ENCODE results near the gene DNAH11.

DNA sequence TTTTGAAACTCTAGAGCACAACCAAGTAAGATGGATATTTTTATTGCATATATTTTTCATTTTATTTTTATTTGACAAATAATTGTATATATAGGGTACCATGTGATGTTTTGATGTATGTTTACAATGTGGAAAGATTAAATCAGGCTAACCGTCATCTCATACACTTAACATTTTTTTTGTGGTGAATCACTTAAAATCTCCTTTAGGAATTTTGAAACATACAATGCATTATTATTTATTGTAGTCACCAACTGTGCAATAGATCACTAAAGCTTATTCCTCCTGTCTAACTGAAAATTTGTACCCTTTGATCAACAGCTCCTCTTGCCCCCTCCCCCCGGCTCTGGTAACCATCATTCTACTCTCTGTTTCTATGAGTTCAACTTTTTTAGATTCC lies 77.2 kb downstream of the DNAH11 start:
- TF ChIP-seq, protein P1, sequence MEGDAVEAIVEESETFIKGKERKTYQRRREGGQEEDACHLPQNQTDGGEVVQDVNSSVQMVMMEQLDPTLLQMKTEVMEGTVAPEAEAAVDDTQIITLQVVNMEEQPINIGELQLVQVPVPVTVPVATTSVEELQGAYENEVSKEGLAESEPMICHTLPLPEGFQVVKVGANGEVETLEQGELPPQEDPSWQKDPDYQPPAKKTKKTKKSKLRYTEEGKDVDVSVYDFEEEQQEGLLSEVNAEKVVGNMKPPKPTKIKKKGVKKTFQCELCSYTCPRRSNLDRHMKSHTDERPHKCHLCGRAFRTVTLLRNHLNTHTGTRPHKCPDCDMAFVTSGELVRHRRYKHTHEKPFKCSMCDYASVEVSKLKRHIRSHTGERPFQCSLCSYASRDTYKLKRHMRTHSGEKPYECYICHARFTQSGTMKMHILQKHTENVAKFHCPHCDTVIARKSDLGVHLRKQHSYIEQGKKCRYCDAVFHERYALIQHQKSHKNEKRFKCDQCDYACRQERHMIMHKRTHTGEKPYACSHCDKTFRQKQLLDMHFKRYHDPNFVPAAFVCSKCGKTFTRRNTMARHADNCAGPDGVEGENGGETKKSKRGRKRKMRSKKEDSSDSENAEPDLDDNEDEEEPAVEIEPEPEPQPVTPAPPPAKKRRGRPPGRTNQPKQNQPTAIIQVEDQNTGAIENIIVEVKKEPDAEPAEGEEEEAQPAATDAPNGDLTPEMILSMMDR (IDR thresholded peaks at IDR 0.05) = no peak
- TF ChIP-seq POLR2A (IDR thresholded peaks at IDR 0.05) (no peak), POLR2AphosphoS5 (IDR thresholded peaks at IDR 0.05) (no peak)
